Coronary artery (tissue), 2 donors: ENCODE results near the gene ZNF74.
A peak's percentile ranks its signal among the peaks of the same experiment; 100 is the strongest.
"Not testable (repeated sequence)": the region's sequence is repeated elsewhere in the genome, so short reads cannot be mapped to it uniquely, and the experiment has no call there.

Experiments
- DNase-seq: peaks from one replicate; pipeline ENCODE4 v3.0.0-alpha.2; 2017; ENCODE audit warnings: low spot score
- H3K27ac ChIP-seq, 2 donors: fragments of 200-600 bp; sonication (generic); one replicate each; pipeline ENCODE4 v1.5.1; 2016 to 2019
- H3K4me3 ChIP-seq: fragments of 200-600 bp; sonication (generic); 2 replicates; pipeline ENCODE4 v1.5.1; 2016; ENCODE audit warnings: mild to moderate bottlenecking, moderate library complexity
- CTCF ChIP-seq: fragments of 200-600 bp; sonication (generic); IDR thresholded peaks from one replicate; pipeline ENCODE4 v1.5.1; 2019; ENCODE audit warnings: antibody characterized with exemption

Gene ZNF74

GRCh38 chr22:20442485-20443284, 48.7 kb downstream of the ZNF74 start:
- H3K27ac ChIP-seq = peak overlapping the region in 1 of 2 donors; percentile 53
- TF ChIP-seq CTCF = no peak
- H3K4me3 ChIP-seq = no peak overlapping the region
- DNase-seq = no peak

- no peak for DNase-seq
- no peak overlapping the region for H3K27ac ChIP-seq
- TF ChIP-seq CTCF = no peak
- H3K4me3 ChIP-seq = no peak overlapping the region
Observed at GRCh38 chr22:20444325-20444724, 50.4 kb downstream of the ZNF74 start.

- no peak for DNase-seq
- Histone ChIP-seq H3K4me3 (no peak overlapping the region), H3K27ac (no peak overlapping the region)
- TF ChIP-seq CTCF = no peak
Observed at GRCh38 chr22:20446383-20446970, 52.5 kb downstream of the ZNF74 start.

GRCh38 chr22:20448630-20449029, 54.7 kb downstream of the ZNF74 start:
- no peak overlapping the region for H3K4me3 ChIP-seq
- no peak for DNase-seq
- H3K27ac ChIP-seq = no peak overlapping the region
- TF ChIP-seq CTCF = no peak

GRCh38 chr22:20449819-20450550, 56.0 kb downstream of the ZNF74 start:
- Histone ChIP-seq H3K27ac (no peak overlapping the region), H3K4me3 (no peak overlapping the region)
- DNase-seq = no peak
- no peak for TF ChIP-seq CTCF

- no peak overlapping the region for H3K4me3 ChIP-seq
- TF ChIP-seq CTCF = no peak
- no peak for DNase-seq
Observed at GRCh38 chr22:20450551-20450906, 56.6 kb downstream of the ZNF74 start.

GRCh38 chr22:20451129-20451778, 57.3 kb downstream of the ZNF74 start:
- peak; percentile 45 for DNase-seq
- H3K27ac ChIP-seq, H3K4me3 ChIP-seq: not testable (repeated sequence)

More at GRCh38 chr22:20450551-20450906, 56.6 kb downstream of the ZNF74 start:
- no peak overlapping the region for H3K27ac ChIP-seq
